ENCODE results near the gene PPM1H. TPM values are rescaled to one million over a fixed set of nuclear protein-coding genes. Genes with fewer than 3 reads are reported as not detected.
A peak's percentile ranks its signal among the peaks of the same experiment; 100 is the strongest.

Gene PPM1H
- total RNA-seq, 1 donor from 2014 or later, result 15.7 TPM

- DNase-seq (ENCODE audit: low spot score in 2 of 2, unreplicated experiment in 2 of 2), result no peak
- H3K4me3 Mint-ChIP-seq, result peak overlapping the region; percentile 78
- peak overlapping the region; percentile 50 for H3K27ac Mint-ChIP-seq
- H3K27me3 Mint-ChIP-seq (ENCODE audit: low read depth), result no peaks in the 10 kb centered on the region
- TF ChIP-seq, protein P1, sequence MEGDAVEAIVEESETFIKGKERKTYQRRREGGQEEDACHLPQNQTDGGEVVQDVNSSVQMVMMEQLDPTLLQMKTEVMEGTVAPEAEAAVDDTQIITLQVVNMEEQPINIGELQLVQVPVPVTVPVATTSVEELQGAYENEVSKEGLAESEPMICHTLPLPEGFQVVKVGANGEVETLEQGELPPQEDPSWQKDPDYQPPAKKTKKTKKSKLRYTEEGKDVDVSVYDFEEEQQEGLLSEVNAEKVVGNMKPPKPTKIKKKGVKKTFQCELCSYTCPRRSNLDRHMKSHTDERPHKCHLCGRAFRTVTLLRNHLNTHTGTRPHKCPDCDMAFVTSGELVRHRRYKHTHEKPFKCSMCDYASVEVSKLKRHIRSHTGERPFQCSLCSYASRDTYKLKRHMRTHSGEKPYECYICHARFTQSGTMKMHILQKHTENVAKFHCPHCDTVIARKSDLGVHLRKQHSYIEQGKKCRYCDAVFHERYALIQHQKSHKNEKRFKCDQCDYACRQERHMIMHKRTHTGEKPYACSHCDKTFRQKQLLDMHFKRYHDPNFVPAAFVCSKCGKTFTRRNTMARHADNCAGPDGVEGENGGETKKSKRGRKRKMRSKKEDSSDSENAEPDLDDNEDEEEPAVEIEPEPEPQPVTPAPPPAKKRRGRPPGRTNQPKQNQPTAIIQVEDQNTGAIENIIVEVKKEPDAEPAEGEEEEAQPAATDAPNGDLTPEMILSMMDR (IDR thresholded peaks at IDR 0.05; ENCODE audit: unreplicated experiment), result no peak
- no peaks in the 10 kb centered on the region for H3K9me3 Mint-ChIP-seq
- peaks cover 43% of the 10 kb centered on the region for H3K4me1 Mint-ChIP-seq
- no peaks in the 10 kb centered on the region for H3K36me3 Mint-ChIP-seq
Measured at GRCh38 chr12:62606654-62607053, 328.3 kb downstream of the PPM1H start.

- no peaks in the 10 kb centered on the region for H3K27me3 Mint-ChIP-seq (ENCODE audit: low read depth)
- H3K27ac Mint-ChIP-seq, result peak overlapping the region; percentile 68
- H3K36me3 Mint-ChIP-seq, result no peaks in the 10 kb centered on the region
- TF ChIP-seq, protein P1 (IDR thresholded peaks at IDR 0.05; ENCODE audit: unreplicated experiment), result no peak
- DNase-seq (ENCODE audit: low spot score in 2 of 2, unreplicated experiment in 2 of 2), result no peak
- H3K9me3 Mint-ChIP-seq, result no peaks in the 10 kb centered on the region
- peak overlapping the region; percentile 78 for H3K4me3 Mint-ChIP-seq
- H3K4me1 Mint-ChIP-seq, result peaks cover 48% of the 10 kb centered on the region
Measured at GRCh38 chr12:62605981-62606380, 329.0 kb downstream of the PPM1H start.

GRCh38 chr12:62604871-62605270, 330.1 kb downstream of the PPM1H start:
- Mint-ChIP-seq H3K36me3 (no peaks in the 10 kb centered on the region), H3K27ac (peak overlapping the region; percentile 85), H3K4me1 (peaks cover 52% of the 10 kb centered on the region), H3K9me3 (no peaks in the 10 kb centered on the region), H3K4me3 (peak overlapping the region; percentile 78), H3K27me3 (ENCODE audit: low read depth) (no peaks in the 10 kb centered on the region)
- TF ChIP-seq, protein P1 (IDR thresholded peaks at IDR 0.05; ENCODE audit: unreplicated experiment), result no peak
- DNase-seq (ENCODE audit: low spot score in 2 of 2, unreplicated experiment in 2 of 2), result no peak

DNA sequence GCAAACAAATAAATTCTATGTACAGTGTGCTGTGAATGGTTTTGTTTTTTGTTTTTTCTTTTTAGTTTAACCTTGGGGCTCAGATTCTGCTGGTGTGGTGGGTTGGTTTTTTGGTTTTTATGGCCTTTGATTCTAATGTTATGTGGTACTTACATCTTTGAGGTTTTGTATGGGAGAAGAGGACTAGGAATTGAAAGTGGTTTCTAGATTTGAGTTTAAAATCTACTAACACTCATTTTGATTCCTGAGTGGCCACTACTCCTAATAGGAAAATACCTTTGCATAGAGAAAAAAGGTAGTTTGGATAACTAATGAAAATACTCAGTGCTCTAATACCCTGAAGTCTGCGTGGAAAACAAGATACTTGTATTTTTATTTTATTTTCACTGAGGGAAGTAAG, 330.6 kb downstream of the PPM1H start:
- H3K27ac Mint-ChIP-seq, result peak overlapping the region; percentile 85
- no peaks in the 10 kb centered on the region for H3K27me3 Mint-ChIP-seq (ENCODE audit: low read depth)
- H3K9me3 Mint-ChIP-seq, result no peaks in the 10 kb centered on the region
- DNase-seq (ENCODE audit: low spot score in 2 of 2, unreplicated experiment in 2 of 2), result no peak
- TF ChIP-seq, protein P1 (IDR thresholded peaks at IDR 0.05; ENCODE audit: unreplicated experiment), result no peak
- peaks cover 52% of the 10 kb centered on the region for H3K4me1 Mint-ChIP-seq
- H3K4me3 Mint-ChIP-seq, result peak overlapping the region; percentile 78
- H3K36me3 Mint-ChIP-seq, result no peaks in the 10 kb centered on the region

DNA sequence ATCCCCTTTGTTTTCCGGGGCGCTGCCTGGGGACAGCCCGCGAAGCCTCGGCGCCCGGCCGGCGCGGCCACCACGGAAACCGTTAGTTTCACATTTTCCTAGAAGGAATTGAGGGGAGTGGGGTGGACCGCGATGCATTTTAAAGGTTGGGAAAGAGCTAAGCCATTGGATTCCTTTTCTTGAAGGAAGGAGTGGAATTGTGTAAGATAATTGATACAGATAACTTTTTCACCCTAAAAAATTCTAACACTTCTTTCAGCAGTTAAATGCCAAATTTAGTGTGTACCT, 331.2 kb downstream of the PPM1H start:
- Mint-ChIP-seq H3K36me3 (no peaks in the 10 kb centered on the region), H3K4me1 (peaks cover 48% of the 10 kb centered on the region), H3K27me3 (ENCODE audit: low read depth) (no peaks in the 10 kb centered on the region), H3K4me3 (peak overlapping the region; percentile 78), H3K27ac (peak overlapping the region; percentile 85), H3K9me3 (no peaks in the 10 kb centered on the region)
- DNase-seq (ENCODE audit: low spot score in 2 of 2, unreplicated experiment in 2 of 2), result no peak
- TF ChIP-seq, protein P1 (IDR thresholded peaks at IDR 0.05; ENCODE audit: unreplicated experiment), result no peak
